Stimulated activated naive CD8-positive, alpha-beta T cell treated with anti-CD3 and anti-CD28 coated beads, Interleukin-15, Interleukin-2, amounts not matched to agents 100 ng/mL and 50 ng/mL, for 24 hours (primary cell): ENCODE measurements around the gene DGKH.

ENCODE experiments used
- H3K27ac Mint-ChIP-seq: one replicate; pipeline ENCODE4 v1.8.0; 2021; ENCODE audit warnings: mild to moderate bottlenecking, mixed read lengths
- H3K27me3 Mint-ChIP-seq: one replicate; pipeline ENCODE4 v1.8.0; 2021; ENCODE audit warnings: mixed read lengths
- H3K36me3 Mint-ChIP-seq: one replicate; pipeline ENCODE4 v1.8.0; 2021; ENCODE audit warnings: low read depth, mixed read lengths
- H3K4me1 Mint-ChIP-seq: one replicate; pipeline ENCODE4 v1.8.0; 2021; ENCODE audit warnings: low read depth, mixed read lengths
- H3K4me3 Mint-ChIP-seq: one replicate; pipeline ENCODE4 v1.8.0; 2021; ENCODE audit warnings: mild to moderate bottlenecking, mixed read lengths
- H3K9me3 Mint-ChIP-seq: one replicate; pipeline ENCODE4 v1.8.0; 2021; ENCODE audit warnings: mixed read lengths

DGKH gene

GRCh38 chr13:42048342-42048683 is at the start of gene DGKH:
DGKH (plus strand) TSS chr13:42048648; CDS start chr13:42048774, 126 bp downstream.
- Mint-ChIP-seq H3K4me1 (peaks cover 23% of the 10 kb centered on the region), H3K27ac (peak within 1 kb of the TSS; percentile 77)

GRCh38 chr13:42000846-42001245 is 47.6 kb upstream of the DGKH start:
- Mint-ChIP-seq H3K27ac (no peak overlapping the region), H3K4me3 (no peak overlapping the region), H3K36me3 (no peaks in the 10 kb centered on the region), H3K27me3 (peaks cover 7% of the 10 kb centered on the region), H3K9me3 (no peaks in the 10 kb centered on the region), H3K4me1 (no peaks in the 10 kb centered on the region)

More at GRCh38 chr13:42048342-42048683, at the start of gene DGKH:
- H3K36me3 Mint-ChIP-seq = peaks cover 15% of the 10 kb centered on the region
- H3K27me3 Mint-ChIP-seq = peaks cover 21% of the 10 kb centered on the region
- H3K4me3 Mint-ChIP-seq = peak within 1 kb of the TSS; percentile 88
- H3K9me3 Mint-ChIP-seq = no peaks in the 10 kb centered on the region

DNA sequence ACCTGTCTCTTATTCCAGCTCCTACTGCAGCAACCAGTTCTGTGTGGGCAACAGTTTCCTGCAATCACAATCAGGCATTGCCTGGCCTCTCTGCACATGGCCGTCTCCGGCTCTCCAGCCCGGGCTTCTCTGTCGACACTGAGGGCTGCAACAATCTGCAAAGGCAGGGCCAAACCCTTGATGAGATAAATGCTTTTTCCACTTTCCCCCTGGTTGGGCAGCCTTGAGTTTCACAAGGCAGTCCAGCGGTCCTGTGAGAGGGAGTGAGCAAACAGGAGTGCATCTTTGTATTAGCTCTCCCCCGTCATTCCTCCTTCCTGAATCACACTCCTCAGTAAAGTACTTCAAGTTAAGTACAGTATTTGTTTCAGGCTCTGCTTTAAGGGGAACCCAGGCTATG is 46.9 kb upstream of the DGKH start:
- Mint-ChIP-seq H3K27me3 (peaks cover 7% of the 10 kb centered on the region), H3K36me3 (no peaks in the 10 kb centered on the region), H3K4me1 (no peaks in the 10 kb centered on the region), H3K4me3 (no peak overlapping the region), H3K27ac (no peak overlapping the region), H3K9me3 (no peaks in the 10 kb centered on the region)

- H3K27ac Mint-ChIP-seq = no peak overlapping the region
- no peaks in the 10 kb centered on the region for H3K4me1 Mint-ChIP-seq
- no peaks in the 10 kb centered on the region for H3K9me3 Mint-ChIP-seq
- H3K36me3 Mint-ChIP-seq = no peaks in the 10 kb centered on the region
- no peak overlapping the region for H3K4me3 Mint-ChIP-seq
- peaks cover 7% of the 10 kb centered on the region for H3K27me3 Mint-ChIP-seq
Measured at GRCh38 chr13:42002066-42002465, 46.4 kb upstream of the DGKH start.

GRCh38 chr13:42007844-42008243 is 40.6 kb upstream of the DGKH start:
- Mint-ChIP-seq H3K27me3 (no peaks in the 10 kb centered on the region), H3K9me3 (no peaks in the 10 kb centered on the region), H3K4me1 (no peaks in the 10 kb centered on the region), H3K36me3 (no peaks in the 10 kb centered on the region), H3K27ac (no peak overlapping the region), H3K4me3 (no peak overlapping the region)

DNA sequence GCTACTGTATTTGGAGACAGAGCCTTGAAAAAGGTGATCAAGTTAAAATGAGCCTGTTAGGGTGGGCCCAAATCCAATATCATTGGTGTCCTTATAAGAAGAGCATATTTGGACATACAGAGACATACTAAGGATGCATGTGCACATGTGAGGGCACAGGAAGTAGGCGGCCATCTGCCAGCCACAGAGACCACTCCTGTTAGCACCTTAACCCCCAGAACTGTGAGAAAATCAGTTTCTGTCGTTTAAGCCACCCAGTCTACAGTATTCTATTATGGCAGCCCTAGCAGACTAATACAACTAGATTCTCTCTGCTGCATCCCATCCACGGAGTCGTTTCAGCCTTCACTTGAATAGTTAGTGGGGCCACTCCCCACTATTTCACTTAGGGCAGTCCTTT is 39.4 kb upstream of the DGKH start:
- H3K4me3 Mint-ChIP-seq = no peak overlapping the region
- H3K4me1 Mint-ChIP-seq = no peaks in the 10 kb centered on the region
- H3K36me3 Mint-ChIP-seq = no peaks in the 10 kb centered on the region
- no peaks in the 10 kb centered on the region for H3K9me3 Mint-ChIP-seq
- H3K27me3 Mint-ChIP-seq = no peaks in the 10 kb centered on the region
- H3K27ac Mint-ChIP-seq = no peak overlapping the region

DNA sequence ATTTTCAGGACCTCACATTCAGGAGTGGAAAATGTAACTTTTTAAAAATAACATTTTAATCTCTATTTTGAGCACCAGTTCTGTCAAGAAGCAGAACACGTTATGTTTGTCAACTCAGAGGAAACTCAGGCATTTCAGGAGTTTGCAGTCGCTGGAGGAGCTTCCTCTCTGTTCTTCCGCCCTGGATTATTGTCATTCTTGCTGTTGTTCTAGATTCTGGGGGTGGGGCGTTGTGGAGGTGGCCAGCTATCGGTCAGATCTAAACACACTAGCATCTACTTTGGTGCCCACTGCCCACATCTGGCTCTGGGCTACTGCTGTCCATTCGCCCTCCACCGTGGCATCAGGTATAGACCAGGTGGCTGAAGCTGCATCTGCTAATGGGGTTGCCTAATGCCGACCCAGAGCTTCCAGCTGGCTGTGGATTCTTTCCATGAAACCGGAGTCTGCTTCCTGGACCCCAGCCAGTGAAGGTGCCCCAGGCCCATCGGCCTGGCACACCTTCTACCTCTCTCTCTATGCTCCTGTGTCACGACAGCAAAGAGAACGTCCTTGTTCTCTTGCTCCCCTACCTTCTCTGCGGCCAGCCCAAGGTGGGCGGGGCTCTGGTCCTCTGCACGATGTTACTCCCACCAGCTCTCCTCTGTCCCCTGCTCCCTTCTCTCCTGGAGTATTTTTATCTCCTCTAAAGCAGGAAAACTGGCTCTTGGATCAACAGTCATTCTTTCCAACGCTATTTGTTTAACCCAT is 36.7 kb upstream of the DGKH start:
- H3K27me3 Mint-ChIP-seq = peaks cover 10% of the 10 kb centered on the region
- H3K9me3 Mint-ChIP-seq = no peaks in the 10 kb centered on the region
- no peak overlapping the region for H3K27ac Mint-ChIP-seq
- no peak overlapping the region for H3K4me3 Mint-ChIP-seq
- no peaks in the 10 kb centered on the region for H3K36me3 Mint-ChIP-seq
- no peaks in the 10 kb centered on the region for H3K4me1 Mint-ChIP-seq

DNA sequence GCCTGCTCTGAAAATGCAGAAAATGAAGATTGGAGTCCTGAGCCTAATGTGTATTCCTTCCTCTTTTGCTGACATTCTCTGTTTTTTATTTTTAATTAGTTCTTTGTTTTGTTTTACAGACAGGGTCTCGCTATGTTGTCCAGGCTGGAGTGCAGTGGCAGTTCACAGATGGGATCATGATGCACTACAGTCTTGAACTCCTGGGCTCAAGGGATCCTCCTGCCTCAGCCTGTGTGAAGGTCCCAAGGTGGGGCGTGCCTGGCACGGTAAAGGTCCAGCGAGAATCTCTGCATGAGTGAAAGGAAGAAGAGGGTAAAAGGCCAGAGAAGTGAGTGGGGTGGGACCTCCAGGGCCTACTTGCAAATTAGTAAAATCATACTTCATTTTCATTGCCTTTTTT is 34.3 kb upstream of the DGKH start:
- Mint-ChIP-seq H3K4me3 (no peak overlapping the region), H3K27ac (no peak overlapping the region), H3K9me3 (no peaks in the 10 kb centered on the region), H3K4me1 (no peaks in the 10 kb centered on the region), H3K27me3 (peaks cover 21% of the 10 kb centered on the region), H3K36me3 (no peaks in the 10 kb centered on the region)

DNA sequence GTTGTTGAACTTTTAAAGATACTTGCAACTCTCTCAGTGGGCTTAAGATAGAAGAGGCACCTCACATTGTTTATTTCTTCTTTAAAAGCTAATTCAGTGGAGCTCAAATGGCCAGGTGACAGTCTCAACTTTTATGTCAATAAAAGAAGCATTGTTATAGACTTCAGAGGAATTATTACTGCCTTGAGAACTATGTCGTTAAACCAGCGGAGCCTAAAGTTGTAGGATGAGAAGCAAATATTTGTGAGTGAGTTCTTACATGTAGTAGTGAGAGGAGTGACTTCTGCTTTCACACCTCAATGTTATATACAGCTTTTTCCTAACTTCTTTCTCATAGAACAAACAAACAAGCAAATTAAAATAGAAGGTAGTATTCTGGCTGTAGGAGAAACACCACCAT is 31.2 kb upstream of the DGKH start:
- no peaks in the 10 kb centered on the region for H3K36me3 Mint-ChIP-seq
- peaks cover 21% of the 10 kb centered on the region for H3K27me3 Mint-ChIP-seq
- H3K4me3 Mint-ChIP-seq = no peak overlapping the region
- no peaks in the 10 kb centered on the region for H3K9me3 Mint-ChIP-seq
- no peak overlapping the region for H3K27ac Mint-ChIP-seq
- H3K4me1 Mint-ChIP-seq = no peaks in the 10 kb centered on the region

GRCh38 chr13:42021851-42022250 is 26.6 kb upstream of the DGKH start:
- H3K27me3 Mint-ChIP-seq = peaks cover 14% of the 10 kb centered on the region
- no peak overlapping the region for H3K4me3 Mint-ChIP-seq

DNA sequence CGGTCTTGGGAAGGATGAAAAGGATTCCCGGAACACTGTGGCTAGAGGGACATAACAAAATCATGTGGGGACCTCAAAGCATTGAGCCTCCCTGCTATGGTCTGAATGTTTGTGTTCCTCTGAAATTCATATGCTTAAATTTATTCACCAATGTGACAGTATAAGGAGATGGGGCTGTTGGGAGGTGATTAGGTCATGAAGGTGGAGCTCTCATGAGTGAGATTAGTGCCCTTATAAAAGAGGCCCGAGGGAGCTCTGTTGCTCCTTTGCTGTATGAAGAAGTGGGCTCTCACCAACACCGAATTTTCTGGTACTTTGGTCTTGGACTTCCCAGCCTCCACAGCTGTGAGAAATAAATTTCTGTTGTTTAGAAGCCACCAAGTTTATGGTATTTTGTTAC is 26.1 kb upstream of the DGKH start:
- no peak overlapping the region for H3K27ac Mint-ChIP-seq
- no peaks in the 10 kb centered on the region for H3K36me3 Mint-ChIP-seq
- no peaks in the 10 kb centered on the region for H3K9me3 Mint-ChIP-seq
- H3K4me1 Mint-ChIP-seq = no peaks in the 10 kb centered on the region
- no peak overlapping the region for H3K4me3 Mint-ChIP-seq
- peaks cover 15% of the 10 kb centered on the region for H3K27me3 Mint-ChIP-seq

More at GRCh38 chr13:42021851-42022250, 26.6 kb upstream of the DGKH start:
- H3K4me1 Mint-ChIP-seq = no peaks in the 10 kb centered on the region
- H3K9me3 Mint-ChIP-seq = no peaks in the 10 kb centered on the region
- H3K36me3 Mint-ChIP-seq = no peaks in the 10 kb centered on the region
- H3K27ac Mint-ChIP-seq = no peak overlapping the region

- Mint-ChIP-seq H3K27me3 (peaks cover 10% of the 10 kb centered on the region), H3K9me3 (no peaks in the 10 kb centered on the region), H3K36me3 (no peaks in the 10 kb centered on the region), H3K4me3 (no peak overlapping the region), H3K4me1 (no peaks in the 10 kb centered on the region), H3K27ac (no peak overlapping the region)
Measured at GRCh38 chr13:42022796-42023493, 25.5 kb upstream of the DGKH start.

GRCh38 chr13:42027286-42027685 is 21.2 kb upstream of the DGKH start:
- no peak overlapping the region for H3K4me3 Mint-ChIP-seq
- no peaks in the 10 kb centered on the region for H3K9me3 Mint-ChIP-seq
- H3K27me3 Mint-ChIP-seq = peaks cover 18% of the 10 kb centered on the region
- no peaks in the 10 kb centered on the region for H3K36me3 Mint-ChIP-seq
- no peaks in the 10 kb centered on the region for H3K4me1 Mint-ChIP-seq
- no peak overlapping the region for H3K27ac Mint-ChIP-seq

DNA sequence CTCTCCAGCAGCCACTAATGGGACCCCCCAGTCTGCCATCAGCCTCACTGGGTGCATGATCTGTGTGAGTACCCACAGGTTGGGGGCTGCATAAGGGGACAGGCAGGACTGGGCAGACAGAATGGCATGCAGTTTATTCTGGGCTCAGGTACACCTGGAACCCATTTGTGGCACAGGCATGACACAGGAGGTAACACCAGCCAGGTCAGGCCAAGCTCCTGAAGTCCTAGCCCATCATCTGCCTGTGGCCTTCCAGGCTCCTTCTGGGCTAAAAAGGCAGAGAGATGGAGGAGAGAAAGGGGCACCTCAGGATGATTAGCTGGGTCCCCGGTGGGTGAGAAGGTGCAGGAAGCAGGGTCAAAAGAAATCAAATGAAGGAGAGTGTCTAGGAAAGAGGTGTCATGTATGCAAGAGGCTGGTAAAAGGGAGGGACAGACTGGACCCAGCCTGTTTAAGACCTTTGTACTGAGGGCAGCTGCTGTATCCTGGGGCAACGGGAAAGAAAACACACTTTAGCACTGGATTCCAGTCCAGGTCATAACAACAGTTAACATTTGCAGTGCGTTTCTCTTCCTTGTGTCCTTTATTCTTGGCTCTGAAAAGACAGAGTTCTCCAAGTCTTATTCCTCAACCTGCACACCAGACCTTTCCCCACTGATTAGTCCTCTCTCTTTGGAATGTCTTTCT is 20.2 kb upstream of the DGKH start:
- peaks cover 18% of the 10 kb centered on the region for H3K27me3 Mint-ChIP-seq

GRCh38 chr13:42035905-42036521 is 12.4 kb upstream of the DGKH start:
- H3K4me3 Mint-ChIP-seq = no peak overlapping the region
- H3K27me3 Mint-ChIP-seq = peaks cover 12% of the 10 kb centered on the region
- H3K36me3 Mint-ChIP-seq = no peaks in the 10 kb centered on the region
- H3K4me1 Mint-ChIP-seq = peaks cover 16% of the 10 kb centered on the region
- no peak overlapping the region for H3K27ac Mint-ChIP-seq
- peaks cover 14% of the 10 kb centered on the region for H3K9me3 Mint-ChIP-seq

More for the DNA sequence above, 20.2 kb upstream of the DGKH start:
- Mint-ChIP-seq H3K36me3 (no peaks in the 10 kb centered on the region), H3K27ac (no peak overlapping the region), H3K4me1 (no peaks in the 10 kb centered on the region), H3K4me3 (no peak overlapping the region), H3K9me3 (no peaks in the 10 kb centered on the region)
